PFSK-1 (cell line): ENCODE results near the gene SORCS1.

Source experiments
- FOXP2 ChIP-seq: optimal IDR thresholded peaks from 2 replicates; pipeline ENCODE3; 2011; ENCODE audit warnings: borderline replicate concordance, control low read depth, inconsistent platforms; ENCODE audit not compliant: insufficient read depth; ENCODE audit errors: extremely low read length, extremely low read depth
- POLR2AphosphoS5 ChIP-seq: IDR thresholded peaks from 2 replicates; pipeline ENCODE4 v1.6.1; 2012; ENCODE audit warnings: low read depth, mild to moderate bottlenecking, control low read depth, low read length, moderate library complexity
- SIN3A ChIP-seq: IDR thresholded peaks from 2 replicates; pipeline ENCODE4 v1.6.1; 2012; ENCODE audit warnings: mild to moderate bottlenecking, low read length, moderate library complexity, borderline replicate concordance; ENCODE audit not compliant: insufficient read depth
- TAF1 ChIP-seq: IDR thresholded peaks from 2 replicates; pipeline ENCODE4 v1.6.1; 2012; ENCODE audit warnings: low read length, control low read depth, borderline replicate concordance; ENCODE audit not compliant: insufficient read depth
- TF ChIP-seq, protein P1 (sequence below), 2 experiments: IDR thresholded peaks; 2 replicates each; pipeline versions ENCODE4 v1.6.1 to v1.8.0; 2011 to 2012; ENCODE audit warnings: low read depth in 2 of 2, low read length in 2 of 2, control low read depth in 1 of 2, inconsistent platforms in 1 of 2, mild to moderate bottlenecking in 1 of 2, moderate library complexity in 1 of 2; ENCODE audit not compliant: insufficient read depth in 1 of 2

DNA sequence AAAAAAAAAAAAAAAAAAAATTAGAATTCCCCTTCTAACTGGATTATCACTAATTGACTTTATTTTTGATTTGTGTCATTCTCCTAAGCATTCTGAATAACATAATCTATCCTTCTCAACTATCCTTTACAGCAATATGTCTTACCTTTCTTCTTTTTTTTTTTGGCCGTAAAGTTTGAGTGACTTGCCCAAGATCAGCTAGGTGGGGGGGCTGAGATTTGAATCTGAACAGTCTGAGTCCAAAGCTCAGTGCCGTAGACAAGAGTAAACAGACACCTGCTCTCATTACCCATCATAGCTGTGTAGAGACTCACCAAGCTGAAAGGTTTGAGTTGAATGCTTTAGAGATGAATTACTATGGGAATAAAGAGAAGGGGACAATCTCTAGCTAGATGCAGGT is 192.1 kb downstream of the SORCS1 start:
- TF ChIP-seq, protein P1, sequence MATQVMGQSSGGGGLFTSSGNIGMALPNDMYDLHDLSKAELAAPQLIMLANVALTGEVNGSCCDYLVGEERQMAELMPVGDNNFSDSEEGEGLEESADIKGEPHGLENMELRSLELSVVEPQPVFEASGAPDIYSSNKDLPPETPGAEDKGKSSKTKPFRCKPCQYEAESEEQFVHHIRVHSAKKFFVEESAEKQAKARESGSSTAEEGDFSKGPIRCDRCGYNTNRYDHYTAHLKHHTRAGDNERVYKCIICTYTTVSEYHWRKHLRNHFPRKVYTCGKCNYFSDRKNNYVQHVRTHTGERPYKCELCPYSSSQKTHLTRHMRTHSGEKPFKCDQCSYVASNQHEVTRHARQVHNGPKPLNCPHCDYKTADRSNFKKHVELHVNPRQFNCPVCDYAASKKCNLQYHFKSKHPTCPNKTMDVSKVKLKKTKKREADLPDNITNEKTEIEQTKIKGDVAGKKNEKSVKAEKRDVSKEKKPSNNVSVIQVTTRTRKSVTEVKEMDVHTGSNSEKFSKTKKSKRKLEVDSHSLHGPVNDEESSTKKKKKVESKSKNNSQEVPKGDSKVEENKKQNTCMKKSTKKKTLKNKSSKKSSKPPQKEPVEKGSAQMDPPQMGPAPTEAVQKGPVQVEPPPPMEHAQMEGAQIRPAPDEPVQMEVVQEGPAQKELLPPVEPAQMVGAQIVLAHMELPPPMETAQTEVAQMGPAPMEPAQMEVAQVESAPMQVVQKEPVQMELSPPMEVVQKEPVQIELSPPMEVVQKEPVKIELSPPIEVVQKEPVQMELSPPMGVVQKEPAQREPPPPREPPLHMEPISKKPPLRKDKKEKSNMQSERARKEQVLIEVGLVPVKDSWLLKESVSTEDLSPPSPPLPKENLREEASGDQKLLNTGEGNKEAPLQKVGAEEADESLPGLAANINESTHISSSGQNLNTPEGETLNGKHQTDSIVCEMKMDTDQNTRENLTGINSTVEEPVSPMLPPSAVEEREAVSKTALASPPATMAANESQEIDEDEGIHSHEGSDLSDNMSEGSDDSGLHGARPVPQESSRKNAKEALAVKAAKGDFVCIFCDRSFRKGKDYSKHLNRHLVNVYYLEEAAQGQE (IDR thresholded peaks at IDR 0.05; ENCODE audit: insufficient read depth in 1 of 2, low read depth in 2 of 2, low read length in 2 of 2): no peak
- TF ChIP-seq POLR2AphosphoS5 (no peak), SIN3A (no peak), TAF1 (no peak), FOXP2 (no peak)
